ENCODE measurements around the gene MRGPRX1. TPM values are rescaled to one million over a fixed set of nuclear protein-coding genes. Genes with fewer than 3 reads are reported as not detected.

Gene MRGPRX1
- total RNA-seq (not detected), total RNA-seq (0 reads per million in 2 donors)

GRCh38 chr11:18939314-18939713 lies at the start of gene MRGPRX1:
MRGPRX1 (minus strand) TSS chr11:18939414; CDS start chr11:18934784, 4,630 bp downstream.
- DNase-seq: no peak
- no peaks in the 10 kb centered on the region for H3K4me1 Mint-ChIP-seq
- H3K4me3 Mint-ChIP-seq: no peak within 1 kb of the TSS
- H3K27ac Mint-ChIP-seq: no peak within 1 kb of the TSS
- no peaks in the 10 kb centered on the region for H3K36me3 Mint-ChIP-seq (ENCODE audit: low read depth)
- peaks cover 28% of the 10 kb centered on the region for H3K27me3 Mint-ChIP-seq
- H3K9me3 ChIP-seq (ENCODE audit: control insufficient read depth, low read length, poor library complexity, severe bottlenecking): no peaks in the 10 kb centered on the region
- no peak for ATAC-seq

GRCh38 chr11:18987454-18988231 lies 48.4 kb upstream of the MRGPRX1 start:
- ATAC-seq: no peak

GRCh38 chr11:18986744-18987143 lies 47.5 kb upstream of the MRGPRX1 start:
- no peak overlapping the region for H3K4me3 Mint-ChIP-seq
- DNase-seq (no peak), ATAC-seq (no peak)
- peaks cover 24% of the 10 kb centered on the region for H3K27me3 Mint-ChIP-seq
- H3K27ac Mint-ChIP-seq: no peak overlapping the region
- H3K36me3 Mint-ChIP-seq (ENCODE audit: low read depth): no peaks in the 10 kb centered on the region
- no peaks in the 10 kb centered on the region for H3K4me1 Mint-ChIP-seq
- no peaks in the 10 kb centered on the region for H3K9me3 ChIP-seq (ENCODE audit: control insufficient read depth, low read length, poor library complexity, severe bottlenecking)

More at GRCh38 chr11:18987454-18988231, 48.4 kb upstream of the MRGPRX1 start:
- H3K9me3 ChIP-seq (ENCODE audit: control insufficient read depth, low read length, poor library complexity, severe bottlenecking): no peaks in the 10 kb centered on the region
- H3K36me3 Mint-ChIP-seq (ENCODE audit: low read depth): no peaks in the 10 kb centered on the region
- H3K4me1 Mint-ChIP-seq: no peaks in the 10 kb centered on the region
- H3K27ac Mint-ChIP-seq: no peak overlapping the region
- H3K4me3 Mint-ChIP-seq: no peak overlapping the region
- no peak for DNase-seq
- peaks cover 24% of the 10 kb centered on the region for H3K27me3 Mint-ChIP-seq

GRCh38 chr11:18981897-18982296 lies 42.7 kb upstream of the MRGPRX1 start:
- no peaks in the 10 kb centered on the region for H3K9me3 ChIP-seq (ENCODE audit: control insufficient read depth, low read length, poor library complexity, severe bottlenecking)
- DNase-seq (no peak), ATAC-seq (no peak)
- H3K36me3 Mint-ChIP-seq (ENCODE audit: low read depth): no peaks in the 10 kb centered on the region
- no peak overlapping the region for H3K27ac Mint-ChIP-seq
- H3K27me3 Mint-ChIP-seq: peaks cover 15% of the 10 kb centered on the region
- H3K4me1 Mint-ChIP-seq: no peaks in the 10 kb centered on the region
- H3K4me3 Mint-ChIP-seq: no peak overlapping the region

GRCh38 chr11:18974192-18974591 lies 35.0 kb upstream of the MRGPRX1 start:
- ATAC-seq: no peak

GRCh38 chr11:18972336-18972735 lies 33.1 kb upstream of the MRGPRX1 start:
- Mint-ChIP-seq H3K4me3 (no peak overlapping the region), H3K27me3 (peaks cover 23% of the 10 kb centered on the region), H3K36me3 (ENCODE audit: low read depth) (no peaks in the 10 kb centered on the region), H3K4me1 (peaks cover 3% of the 10 kb centered on the region), H3K27ac (no peak overlapping the region)
- no peaks in the 10 kb centered on the region for H3K9me3 ChIP-seq (ENCODE audit: control insufficient read depth, low read length, poor library complexity, severe bottlenecking)
- DNase-seq (no peak), ATAC-seq (no peak)

More at GRCh38 chr11:18974192-18974591, 35.0 kb upstream of the MRGPRX1 start:
- no peak overlapping the region for H3K4me3 Mint-ChIP-seq
- no peaks in the 10 kb centered on the region for H3K9me3 ChIP-seq (ENCODE audit: control insufficient read depth, low read length, poor library complexity, severe bottlenecking)
- no peak for DNase-seq
- peaks cover 20% of the 10 kb centered on the region for H3K27me3 Mint-ChIP-seq
- peaks cover 3% of the 10 kb centered on the region for H3K4me1 Mint-ChIP-seq
- no peak overlapping the region for H3K27ac Mint-ChIP-seq
- H3K36me3 Mint-ChIP-seq (ENCODE audit: low read depth): no peaks in the 10 kb centered on the region

GRCh38 chr11:18969720-18970119 lies 30.5 kb upstream of the MRGPRX1 start:
- Mint-ChIP-seq H3K4me3 (no peak overlapping the region), H3K27me3 (peaks cover 31% of the 10 kb centered on the region), H3K36me3 (ENCODE audit: low read depth) (no peaks in the 10 kb centered on the region), H3K27ac (no peak overlapping the region), H3K4me1 (peaks cover 3% of the 10 kb centered on the region)
- H3K9me3 ChIP-seq (ENCODE audit: control insufficient read depth, low read length, poor library complexity, severe bottlenecking): no peaks in the 10 kb centered on the region
- DNase-seq (no peak), ATAC-seq (no peak)

- DNase-seq (no peak), ATAC-seq (no peak)
- H3K9me3 ChIP-seq (ENCODE audit: control insufficient read depth, low read length, poor library complexity, severe bottlenecking): no peaks in the 10 kb centered on the region
- Mint-ChIP-seq H3K4me3 (no peak overlapping the region), H3K36me3 (ENCODE audit: low read depth) (no peaks in the 10 kb centered on the region), H3K27me3 (peaks cover 49% of the 10 kb centered on the region), H3K27ac (no peak overlapping the region), H3K4me1 (no peaks in the 10 kb centered on the region)
Measured at GRCh38 chr11:18958221-18958910, 19.2 kb upstream of the MRGPRX1 start.

- no peaks in the 10 kb centered on the region for H3K9me3 ChIP-seq (ENCODE audit: control insufficient read depth, low read length, poor library complexity, severe bottlenecking)
- Mint-ChIP-seq H3K36me3 (ENCODE audit: low read depth) (no peaks in the 10 kb centered on the region), H3K27ac (no peak overlapping the region), H3K4me1 (no peaks in the 10 kb centered on the region), H3K27me3 (peaks cover 56% of the 10 kb centered on the region), H3K4me3 (no peak overlapping the region)
- no peak for ATAC-seq
- DNase-seq: no peak
Measured at GRCh38 chr11:18956630-18957029, 17.4 kb upstream of the MRGPRX1 start.

GRCh38 chr11:18936002-18936673 lies 3.1 kb downstream of the MRGPRX1 start:
- H3K27ac Mint-ChIP-seq: no peak overlapping the region
- peaks cover 2% of the 10 kb centered on the region for H3K36me3 Mint-ChIP-seq (ENCODE audit: low read depth)
- H3K9me3 ChIP-seq (ENCODE audit: control insufficient read depth, low read length, poor library complexity, severe bottlenecking): no peaks in the 10 kb centered on the region
- H3K27me3 Mint-ChIP-seq: peaks cover 29% of the 10 kb centered on the region
- H3K4me3 Mint-ChIP-seq: no peak overlapping the region
- H3K4me1 Mint-ChIP-seq: no peaks in the 10 kb centered on the region
- ATAC-seq (no peak), DNase-seq (no peak)

GRCh38 chr11:18934195-18934814 lies 4.9 kb downstream of the MRGPRX1 start:
- ATAC-seq: no peak
- Mint-ChIP-seq H3K4me3 (no peak overlapping the region), H3K36me3 (ENCODE audit: low read depth) (peaks cover 2% of the 10 kb centered on the region), H3K27ac (no peak overlapping the region), H3K27me3 (peaks cover 23% of the 10 kb centered on the region), H3K4me1 (no peaks in the 10 kb centered on the region)
- no peak for DNase-seq
- no peaks in the 10 kb centered on the region for H3K9me3 ChIP-seq (ENCODE audit: control insufficient read depth, low read length, poor library complexity, severe bottlenecking)

GRCh38 chr11:18927550-18928322 lies 11.5 kb downstream of the MRGPRX1 start:
- ATAC-seq (no peak), DNase-seq (no peak)
- H3K9me3 ChIP-seq (ENCODE audit: control insufficient read depth, low read length, poor library complexity, severe bottlenecking): no peaks in the 10 kb centered on the region
- Mint-ChIP-seq H3K27ac (no peak overlapping the region), H3K4me3 (no peak overlapping the region), H3K4me1 (no peaks in the 10 kb centered on the region), H3K36me3 (ENCODE audit: low read depth) (no peaks in the 10 kb centered on the region), H3K27me3 (peaks cover 17% of the 10 kb centered on the region)
